Naive B cell (primary cell): ENCODE data around the gene OPTN. TPM values are rescaled to one million over a fixed set of nuclear protein-coding genes. Genes with fewer than 3 reads are reported as not detected.

Source experiments
- ATAC-seq, 2 donors: fragments of 150-1000 bp; cut with Tn5 transposase; 2 replicates each; pipeline ENCODE4 v1.10.0; 2021; ENCODE audit warnings: low read depth in 2 of 2, mild to moderate bottlenecking in 2 of 2, moderate library complexity in 2 of 2
- DNase-seq: peaks from one replicate; pipeline ENCODE4 v3.0.0; 2022
- H3K27ac Mint-ChIP-seq, 6 donors: one replicate each; pipeline ENCODE4 v1.8.0; 2020 to 2022; ENCODE audit warnings: mild to moderate bottlenecking in 6 of 6, mixed read lengths in 6 of 6, moderate library complexity in 5 of 6, inconsistent platforms in 2 of 6
- H3K27me3 Mint-ChIP-seq, 3 donors: one replicate each; pipeline ENCODE4 v1.8.0; 2021 to 2022; ENCODE audit warnings: mixed read lengths in 3 of 3, mild to moderate bottlenecking in 1 of 3
- H3K36me3 Mint-ChIP-seq, 2 donors: one replicate each; pipeline ENCODE4 v1.8.0; 2020 to 2022; ENCODE audit warnings: mixed read lengths in 2 of 2, inconsistent platforms in 1 of 2, mild to moderate bottlenecking in 1 of 2
- H3K4me1 Mint-ChIP-seq, 3 donors: one replicate each; pipeline ENCODE4 v1.8.0; 2020 to 2022; ENCODE audit warnings: mixed read lengths in 3 of 3, inconsistent platforms in 1 of 3, mild to moderate bottlenecking in 1 of 3, moderate library complexity in 1 of 3
- H3K4me3 Mint-ChIP-seq, 8 donors: one replicate each; pipeline ENCODE4 v1.8.0; 2020 to 2022; ENCODE audit warnings: mild to moderate bottlenecking in 8 of 8, mixed read lengths in 8 of 8, moderate library complexity in 8 of 8, inconsistent platforms in 2 of 8
- H3K9me3 Mint-ChIP-seq, 7 donors: one replicate each; pipeline ENCODE4 v1.8.0; 2020 to 2022; ENCODE audit warnings: mixed read lengths in 7 of 7, mild to moderate bottlenecking in 5 of 7, inconsistent platforms in 2 of 7, moderate library complexity in 1 of 7
- polyA plus RNA-seq, 6 donors: library from polyadenylated mRNA; unstranded; fragments of 300-500 nt; fragmentation: Illumina TruSeq; gene quantifications; one replicate each; pipeline ENCODE4 v1.2.3, GENCODE V29; 2021; ENCODE audit warnings: low read depth in 6 of 6

The OPTN gene
- polyA plus RNA-seq, 6 donors from 2014 or later, result 0.18 to 18.1 (median 8.2) TPM

GRCh38 chr10:13115832-13116803 lies 16.2 kb downstream of the OPTN start:
- Mint-ChIP-seq H3K4me3 (peak overlapping the region in 1 of 8 donors; percentile 5), H3K27me3 (peaks cover 0 to 33% (median 18%) of the 10 kb centered on the region in 3 donors), H3K9me3 (no peaks in the 10 kb centered on the region), H3K4me1 (peaks cover 8 to 19% (median 18%) of the 10 kb centered on the region in 3 donors), H3K27ac (no peak overlapping the region), H3K36me3 (peaks cover 26 to 27% of the 10 kb centered on the region in 2 donors)
- no peak for DNase-seq
- no peak for ATAC-seq

GRCh38 chr10:13117841-13118783 lies 18.1 kb downstream of the OPTN start:
- peaks cover 0 to 39% (median 18%) of the 10 kb centered on the region in 3 donors for H3K27me3 Mint-ChIP-seq
- peak; percentile 89 to 96 for ATAC-seq
- peaks cover 8 to 19% (median 18%) of the 10 kb centered on the region in 3 donors for H3K4me1 Mint-ChIP-seq
- peaks cover 33 to 36% of the 10 kb centered on the region in 2 donors for H3K36me3 Mint-ChIP-seq
- peak overlapping the region in 6 of 8 donors; percentile 25 to 71 (median 40) for H3K4me3 Mint-ChIP-seq
- no peaks in the 10 kb centered on the region for H3K9me3 Mint-ChIP-seq
- peak overlapping the region in 3 of 6 donors; percentile 3 to 60 (median 16) for H3K27ac Mint-ChIP-seq
- peak; percentile 72 for DNase-seq

- DNase-seq, result no peak
Observed at GRCh38 chr10:13118784-13119410, 18.9 kb downstream of the OPTN start.

GRCh38 chr10:13120786-13121499 lies 21.0 kb downstream of the OPTN start:
- Mint-ChIP-seq H3K4me3 (no peak overlapping the region), H3K9me3 (no peaks in the 10 kb centered on the region), H3K27ac (no peak overlapping the region), H3K36me3 (peaks cover 54 to 59% of the 10 kb centered on the region in 2 donors), H3K4me1 (peaks cover 8 to 19% (median 16%) of the 10 kb centered on the region in 3 donors), H3K27me3 (peaks cover 0 to 39% (median 13%) of the 10 kb centered on the region in 3 donors)
- ATAC-seq (no peak), DNase-seq (no peak)

More at GRCh38 chr10:13118784-13119410, 18.9 kb downstream of the OPTN start:
- Mint-ChIP-seq H3K27me3 (peaks cover 0 to 39% (median 18%) of the 10 kb centered on the region in 3 donors), H3K27ac (no peak overlapping the region), H3K4me3 (peak overlapping the region in 1 of 8 donors; percentile 71), H3K4me1 (peaks cover 8 to 19% (median 18%) of the 10 kb centered on the region in 3 donors), H3K36me3 (peaks cover 37 to 44% of the 10 kb centered on the region in 2 donors), H3K9me3 (no peaks in the 10 kb centered on the region)
- ATAC-seq, result no peak

GRCh38 chr10:13121500-13121854 lies 21.5 kb downstream of the OPTN start:
- peaks cover 0 to 36% (median 13%) of the 10 kb centered on the region in 3 donors for H3K27me3 Mint-ChIP-seq
- peaks cover 8 to 19% (median 14%) of the 10 kb centered on the region in 3 donors for H3K4me1 Mint-ChIP-seq
- peaks cover 51 to 59% of the 10 kb centered on the region in 2 donors for H3K36me3 Mint-ChIP-seq
- no peak for ATAC-seq
- H3K9me3 Mint-ChIP-seq, result no peaks in the 10 kb centered on the region
- H3K27ac Mint-ChIP-seq, result no peak overlapping the region
- no peak for DNase-seq
- no peak overlapping the region for H3K4me3 Mint-ChIP-seq

- no peak overlapping the region for H3K27ac Mint-ChIP-seq
- H3K4me3 Mint-ChIP-seq, result no peak overlapping the region
- H3K27me3 Mint-ChIP-seq, result no peaks in the 10 kb centered on the region
- no peak for ATAC-seq
- H3K4me1 Mint-ChIP-seq, result no peaks in the 10 kb centered on the region
- no peak for DNase-seq
- peaks cover 24 to 48% of the 10 kb centered on the region in 2 donors for H3K36me3 Mint-ChIP-seq
- H3K9me3 Mint-ChIP-seq, result no peaks in the 10 kb centered on the region
Observed at GRCh38 chr10:13136651-13137050, 36.7 kb downstream of the OPTN start.

- Mint-ChIP-seq H3K4me3 (no peak overlapping the region), H3K36me3 (peaks cover 20 to 42% of the 10 kb centered on the region in 2 donors), H3K9me3 (peaks cover 0 to under 1% (median 0%) of the 10 kb centered on the region in 7 donors), H3K4me1 (no peaks in the 10 kb centered on the region), H3K27me3 (no peaks in the 10 kb centered on the region), H3K27ac (no peak overlapping the region)
- DNase-seq, result no peak
- ATAC-seq, result no peak
Observed at GRCh38 chr10:13139150-13139549, 39.2 kb downstream of the OPTN start.

GRCh38 chr10:13139676-13140075 lies 39.7 kb downstream of the OPTN start:
- Mint-ChIP-seq H3K4me1 (no peaks in the 10 kb centered on the region), H3K36me3 (peaks cover 22 to 45% of the 10 kb centered on the region in 2 donors), H3K9me3 (peaks cover 0 to 5% (median 0%) of the 10 kb centered on the region in 7 donors), H3K4me3 (no peak overlapping the region), H3K27me3 (no peaks in the 10 kb centered on the region), H3K27ac (no peak overlapping the region)
- DNase-seq, result no peak
- no peak for ATAC-seq

GRCh38 chr10:13140627-13141190 lies 40.7 kb downstream of the OPTN start:
- no peaks in the 10 kb centered on the region for H3K4me1 Mint-ChIP-seq
- peaks cover 25 to 42% of the 10 kb centered on the region in 2 donors for H3K36me3 Mint-ChIP-seq
- ATAC-seq, result no peak
- peaks cover 0 to 13% (median 1%) of the 10 kb centered on the region in 7 donors for H3K9me3 Mint-ChIP-seq
- no peaks in the 10 kb centered on the region for H3K27me3 Mint-ChIP-seq
- DNase-seq, result no peak
- no peak overlapping the region for H3K27ac Mint-ChIP-seq
- H3K4me3 Mint-ChIP-seq, result no peak overlapping the region

- DNase-seq, result no peak
- Mint-ChIP-seq H3K27ac (peak overlapping the region in 1 of 6 donors; percentile 27), H3K36me3 (peaks cover 23 to 35% of the 10 kb centered on the region in 2 donors), H3K27me3 (peaks cover 0 to 7% (median 0%) of the 10 kb centered on the region in 3 donors), H3K4me1 (no peaks in the 10 kb centered on the region), H3K4me3 (no peak overlapping the region), H3K9me3 (peaks cover 0 to 13% (median 5%) of the 10 kb centered on the region in 7 donors)
- no peak for ATAC-seq
Observed at GRCh38 chr10:13143766-13144165, 43.8 kb downstream of the OPTN start.

GRCh38 chr10:13144814-13145213 lies 44.9 kb downstream of the OPTN start:
- Mint-ChIP-seq H3K4me1 (no peaks in the 10 kb centered on the region), H3K27ac (no peak overlapping the region)

GRCh38 chr10:13146379-13146778 lies 46.4 kb downstream of the OPTN start:
- H3K27ac Mint-ChIP-seq, result no peak overlapping the region
- H3K27me3 Mint-ChIP-seq, result peaks cover 0 to 7% (median 0%) of the 10 kb centered on the region in 3 donors
- peaks cover 15 to 23% of the 10 kb centered on the region in 2 donors for H3K36me3 Mint-ChIP-seq
- peaks cover 0 to 13% (median 8%) of the 10 kb centered on the region in 7 donors for H3K9me3 Mint-ChIP-seq
- no peak for ATAC-seq
- no peak overlapping the region for H3K4me3 Mint-ChIP-seq
- no peak for DNase-seq
- no peaks in the 10 kb centered on the region for H3K4me1 Mint-ChIP-seq

More at GRCh38 chr10:13144814-13145213, 44.9 kb downstream of the OPTN start:
- H3K27me3 Mint-ChIP-seq, result peaks cover 0 to 7% (median 0%) of the 10 kb centered on the region in 3 donors
- DNase-seq, result no peak
- no peak overlapping the region for H3K4me3 Mint-ChIP-seq
- peaks cover 0 to 13% (median 5%) of the 10 kb centered on the region in 7 donors for H3K9me3 Mint-ChIP-seq
- no peak for ATAC-seq
- H3K36me3 Mint-ChIP-seq, result peaks cover 23 to 33% of the 10 kb centered on the region in 2 donors
